NAMALWA (cell line): ENCODE measurements around the gene KCNK3.

Experiments
- DNase-seq: peaks from one replicate; pipeline ENCODE4 v3.0.0-alpha.2; 2015; ENCODE audit warnings: low spot score

Gene KCNK3

GRCh38 chr2:26712486-26713465 is 20.3 kb downstream of the KCNK3 start:
- DNase-seq: no peak

DNA sequence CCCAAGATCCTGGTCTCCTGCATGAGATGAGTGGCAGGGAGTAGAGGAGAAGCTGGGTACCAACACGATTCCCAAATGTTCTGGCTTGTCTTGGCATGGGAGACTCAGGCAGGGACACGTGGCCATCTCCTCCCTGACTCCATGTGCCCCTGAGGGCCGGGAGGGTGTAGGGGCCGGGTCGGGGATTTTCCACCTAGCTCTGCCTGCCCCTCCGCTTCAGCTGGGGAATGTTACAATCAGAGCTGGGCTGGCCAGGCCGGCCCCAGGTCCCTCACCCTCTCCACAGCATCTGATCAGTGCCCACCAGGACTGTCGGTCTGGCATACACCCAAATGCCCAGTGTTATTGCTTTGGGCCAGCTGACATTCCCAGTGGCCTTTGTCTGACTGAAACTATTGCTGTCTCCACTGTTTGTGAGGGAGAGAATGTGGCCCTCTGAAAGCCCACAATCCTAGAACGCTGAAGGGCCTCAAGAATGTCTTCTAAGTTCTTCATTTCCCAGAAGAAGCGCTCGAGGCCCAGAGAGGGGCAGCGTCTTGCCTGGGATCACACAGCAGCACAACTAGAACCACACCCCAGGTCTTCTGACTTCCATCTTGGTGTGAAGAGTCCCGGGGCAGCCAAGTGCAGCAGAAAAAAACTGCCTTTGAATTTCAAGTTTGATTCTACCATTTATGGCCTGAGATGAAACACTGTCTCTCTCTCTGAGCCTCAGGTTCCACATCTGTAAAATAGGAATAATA is 23.2 kb downstream of the KCNK3 start:
- no peak for DNase-seq

GRCh38 chr2:26716340-26716739 is 23.8 kb downstream of the KCNK3 start:
- DNase-seq: no peak

DNA sequence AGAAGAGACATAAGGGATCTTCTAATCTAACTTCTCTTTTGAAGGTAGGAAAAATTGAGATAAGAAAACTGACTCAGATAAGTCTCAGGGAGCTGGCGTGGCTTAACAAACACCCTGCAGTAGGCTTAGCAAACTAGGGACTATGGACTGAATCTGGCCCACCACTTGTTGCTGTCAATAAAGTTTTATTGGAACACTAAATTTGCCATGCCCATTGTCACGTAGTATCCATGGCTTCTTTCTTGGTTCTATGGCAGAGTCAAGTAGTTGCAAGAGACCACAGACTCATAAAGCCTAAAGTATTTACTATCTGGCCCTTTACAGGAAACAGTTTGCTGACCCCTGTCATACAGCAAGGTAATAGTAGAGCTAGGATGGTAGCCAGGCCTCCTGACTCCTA is 24.2 kb downstream of the KCNK3 start:
- DNase-seq: no peak

DNA sequence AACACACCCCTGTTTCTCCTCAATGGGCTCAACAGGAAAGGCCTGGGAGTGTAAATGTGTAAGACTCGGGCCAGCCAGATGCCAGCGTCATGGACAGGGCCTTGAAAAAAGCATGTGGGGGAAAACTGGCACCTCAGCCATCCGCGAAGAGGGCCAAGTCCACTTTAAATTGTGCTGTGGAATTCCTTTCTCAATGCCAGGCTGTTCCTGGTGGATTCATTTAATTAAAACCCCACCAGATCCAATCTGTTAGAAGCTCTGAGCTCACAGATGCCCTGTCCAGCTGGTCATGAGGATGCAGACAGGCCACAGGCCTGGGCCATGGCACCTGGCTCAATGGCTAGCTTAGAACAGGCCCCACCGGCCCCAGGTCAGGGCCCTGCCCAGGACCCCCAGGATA is 24.8 kb downstream of the KCNK3 start:
- DNase-seq: no peak

- DNase-seq: no peak
Measured at GRCh38 chr2:26718949-26719686, 26.6 kb downstream of the KCNK3 start.

DNA sequence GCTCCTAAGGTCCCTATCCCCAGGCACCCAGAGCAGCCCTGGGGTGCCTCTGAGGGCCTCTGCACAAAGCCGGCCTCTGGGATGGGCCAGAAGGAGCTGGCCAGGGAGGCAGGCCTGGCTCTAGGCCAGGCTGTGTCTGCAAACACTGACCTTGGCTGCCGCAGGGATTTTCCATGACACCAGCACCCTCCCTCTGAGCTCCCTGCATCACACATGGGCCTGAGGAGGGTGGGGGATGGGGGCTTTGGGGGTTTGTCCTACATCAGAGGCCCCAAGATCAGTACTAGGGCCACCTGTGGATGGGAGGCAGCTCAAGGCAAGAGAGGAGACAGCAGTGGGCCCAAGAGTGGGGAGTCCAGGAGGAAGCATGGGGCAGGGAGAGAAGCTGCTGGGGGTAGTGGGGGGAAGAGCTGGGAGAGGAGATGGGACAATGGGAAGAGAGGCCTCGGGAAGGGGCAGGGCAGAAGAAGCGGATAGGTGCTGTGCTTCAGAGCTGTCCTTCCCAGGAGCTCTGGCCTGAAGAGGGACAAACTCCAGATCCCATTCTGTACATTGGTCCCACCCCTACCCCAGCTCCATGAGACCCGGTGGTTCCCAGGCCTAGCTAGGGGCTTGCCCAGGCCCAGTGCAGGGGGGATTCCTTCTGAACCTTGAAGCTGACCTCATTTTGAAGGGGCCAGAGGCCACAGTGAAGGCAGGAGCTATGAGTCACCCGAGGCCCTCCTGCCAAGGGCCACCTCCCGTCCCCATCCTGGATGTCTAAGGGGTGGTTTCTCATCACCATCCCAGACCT is 28.0 kb downstream of the KCNK3 start:
- DNase-seq: no peak

- no peak for DNase-seq
Measured at GRCh38 chr2:26721115-26722032, 28.9 kb downstream of the KCNK3 start.

GRCh38 chr2:26722328-26722727 is 29.8 kb downstream of the KCNK3 start:
- DNase-seq: no peak

GRCh38 chr2:26722911-26723310 is 30.4 kb downstream of the KCNK3 start:
- no peak for DNase-seq

DNA sequence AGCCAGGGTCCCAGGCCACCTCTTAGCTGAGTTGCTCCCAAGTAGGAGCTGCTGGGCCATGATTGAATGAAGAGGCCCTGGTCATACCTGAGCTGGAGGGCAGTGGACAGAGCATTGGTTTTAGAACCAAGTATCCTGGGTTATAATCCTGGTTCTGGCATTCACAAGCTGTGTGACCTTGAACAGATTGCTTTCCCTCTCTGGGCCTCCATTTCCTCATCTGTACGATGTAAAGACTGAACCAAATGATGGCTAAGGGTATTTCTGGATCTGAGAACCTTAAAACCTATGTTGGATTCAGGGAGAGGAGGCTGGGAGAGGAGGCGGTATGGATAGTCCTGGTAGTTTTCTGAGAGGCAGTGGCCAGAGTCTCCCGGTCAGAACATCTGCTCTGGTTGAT is 31.0 kb downstream of the KCNK3 start:
- DNase-seq: no peak

DNA sequence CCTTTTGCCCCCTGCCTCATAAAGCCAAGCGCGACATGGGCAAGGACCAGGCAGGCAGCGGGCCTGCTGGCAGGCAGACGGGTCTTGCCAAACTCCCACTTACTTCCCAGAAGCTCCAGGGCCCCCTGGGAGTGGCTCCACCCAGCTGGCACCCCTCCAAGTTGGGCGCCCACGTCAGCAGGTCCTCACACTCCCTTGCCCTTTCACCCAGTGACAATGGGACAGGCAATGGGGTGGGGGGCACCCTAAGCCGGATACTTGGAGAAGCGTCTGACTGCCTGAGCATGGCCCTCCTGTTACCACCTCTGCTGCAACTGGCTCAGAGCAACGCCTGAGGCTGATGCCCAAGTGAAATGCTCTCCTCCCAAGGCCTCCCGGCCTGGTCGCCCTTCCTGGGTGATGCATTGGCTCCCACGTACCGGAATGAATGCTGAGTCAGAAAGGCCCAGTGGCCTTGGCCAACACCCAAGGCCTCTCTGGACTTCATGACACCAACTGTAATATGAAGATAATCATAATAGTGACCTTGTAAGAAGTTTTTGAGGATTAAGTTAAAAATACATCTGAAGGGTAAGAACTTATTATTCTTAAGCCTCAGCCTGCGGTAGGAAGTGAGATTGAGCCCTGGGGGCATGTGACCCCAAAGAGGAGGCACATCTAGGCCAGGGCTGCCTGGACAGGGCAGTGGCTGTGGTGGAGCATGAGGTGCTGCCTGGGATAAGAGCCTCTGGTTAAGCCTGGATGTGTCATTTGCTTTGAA is 31.6 kb downstream of the KCNK3 start:
- DNase-seq: no peak

GRCh38 chr2:26724784-26725520 is 32.4 kb downstream of the KCNK3 start:
- no peak for DNase-seq

DNA sequence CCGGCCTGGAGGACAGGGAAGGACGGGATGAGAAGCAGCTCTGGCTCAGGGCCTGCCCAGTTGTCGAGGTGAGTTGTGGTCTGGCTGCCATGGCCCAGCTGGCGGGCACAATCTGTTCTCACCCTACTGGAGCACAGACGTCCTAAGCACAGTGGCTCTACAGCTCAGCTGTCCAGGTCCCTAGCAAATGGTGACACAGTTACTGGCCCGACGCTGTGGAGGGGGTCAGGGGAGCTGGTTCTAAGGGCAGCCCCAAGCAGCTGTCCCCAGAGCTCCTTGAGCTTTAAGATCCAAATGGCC is 32.9 kb downstream of the KCNK3 start:
- DNase-seq: no peak

DNA sequence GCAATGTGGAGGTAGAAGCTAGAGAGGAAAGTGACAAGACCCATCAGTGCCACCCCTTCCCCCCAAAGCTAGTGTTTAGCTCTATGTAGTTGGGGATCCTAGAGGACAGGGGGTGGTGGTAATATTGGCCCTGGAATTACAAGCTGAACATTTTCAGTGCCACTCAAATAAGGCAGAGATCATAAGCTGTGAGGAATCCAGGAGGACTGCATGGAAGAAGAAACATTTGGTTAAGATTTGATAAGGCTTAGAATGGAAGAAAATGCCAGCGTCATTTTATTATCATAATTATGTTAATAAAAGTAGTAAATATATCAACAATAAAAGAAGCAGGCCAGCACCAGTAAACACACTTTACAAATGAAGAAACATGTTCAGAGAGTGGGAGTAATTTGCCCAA is 33.7 kb downstream of the KCNK3 start:
- DNase-seq: no peak

- DNase-seq: no peak
Measured at GRCh38 chr2:26727641-26728561, 35.4 kb downstream of the KCNK3 start.

- DNase-seq: no peak
Measured at GRCh38 chr2:26729311-26729710, 36.8 kb downstream of the KCNK3 start.
